ENCODE measurements around the gene SLC22A4. TPM values are rescaled to one million over a fixed set of nuclear protein-coding genes. Genes with fewer than 3 reads are reported as not detected.

SLC22A4 gene
- total RNA-seq, 4 donors from 2014 or later: 2.6 to 6.8 (median 5.7) TPM

DNA sequence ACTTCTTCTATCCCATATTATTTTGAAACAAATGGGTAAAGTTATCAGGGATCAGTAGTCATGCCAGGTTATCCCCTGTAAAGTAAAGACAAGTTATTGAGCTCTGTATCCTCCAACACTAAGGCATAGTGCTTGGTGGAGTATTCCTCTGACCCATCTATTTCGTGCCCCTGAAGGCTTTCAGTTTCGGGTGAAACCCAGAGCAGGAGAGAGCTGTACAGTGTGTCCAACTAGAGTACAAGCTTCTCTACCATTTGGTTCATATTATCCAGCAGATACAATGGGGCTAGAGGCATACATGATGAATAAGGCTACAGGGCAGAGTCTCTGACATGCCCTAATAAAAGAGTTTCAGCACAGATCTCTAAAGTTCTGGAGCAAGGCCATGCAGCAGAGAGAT, 3.2 kb upstream of the SLC22A4 start:
- TF ChIP-seq, protein P1, sequence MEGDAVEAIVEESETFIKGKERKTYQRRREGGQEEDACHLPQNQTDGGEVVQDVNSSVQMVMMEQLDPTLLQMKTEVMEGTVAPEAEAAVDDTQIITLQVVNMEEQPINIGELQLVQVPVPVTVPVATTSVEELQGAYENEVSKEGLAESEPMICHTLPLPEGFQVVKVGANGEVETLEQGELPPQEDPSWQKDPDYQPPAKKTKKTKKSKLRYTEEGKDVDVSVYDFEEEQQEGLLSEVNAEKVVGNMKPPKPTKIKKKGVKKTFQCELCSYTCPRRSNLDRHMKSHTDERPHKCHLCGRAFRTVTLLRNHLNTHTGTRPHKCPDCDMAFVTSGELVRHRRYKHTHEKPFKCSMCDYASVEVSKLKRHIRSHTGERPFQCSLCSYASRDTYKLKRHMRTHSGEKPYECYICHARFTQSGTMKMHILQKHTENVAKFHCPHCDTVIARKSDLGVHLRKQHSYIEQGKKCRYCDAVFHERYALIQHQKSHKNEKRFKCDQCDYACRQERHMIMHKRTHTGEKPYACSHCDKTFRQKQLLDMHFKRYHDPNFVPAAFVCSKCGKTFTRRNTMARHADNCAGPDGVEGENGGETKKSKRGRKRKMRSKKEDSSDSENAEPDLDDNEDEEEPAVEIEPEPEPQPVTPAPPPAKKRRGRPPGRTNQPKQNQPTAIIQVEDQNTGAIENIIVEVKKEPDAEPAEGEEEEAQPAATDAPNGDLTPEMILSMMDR (IDR thresholded peaks at IDR 0.05): no peak
- no peak for ATAC-seq (ENCODE audit: low FRiP score)
- DNase-seq (ENCODE audit: low spot score): no peak

DNA sequence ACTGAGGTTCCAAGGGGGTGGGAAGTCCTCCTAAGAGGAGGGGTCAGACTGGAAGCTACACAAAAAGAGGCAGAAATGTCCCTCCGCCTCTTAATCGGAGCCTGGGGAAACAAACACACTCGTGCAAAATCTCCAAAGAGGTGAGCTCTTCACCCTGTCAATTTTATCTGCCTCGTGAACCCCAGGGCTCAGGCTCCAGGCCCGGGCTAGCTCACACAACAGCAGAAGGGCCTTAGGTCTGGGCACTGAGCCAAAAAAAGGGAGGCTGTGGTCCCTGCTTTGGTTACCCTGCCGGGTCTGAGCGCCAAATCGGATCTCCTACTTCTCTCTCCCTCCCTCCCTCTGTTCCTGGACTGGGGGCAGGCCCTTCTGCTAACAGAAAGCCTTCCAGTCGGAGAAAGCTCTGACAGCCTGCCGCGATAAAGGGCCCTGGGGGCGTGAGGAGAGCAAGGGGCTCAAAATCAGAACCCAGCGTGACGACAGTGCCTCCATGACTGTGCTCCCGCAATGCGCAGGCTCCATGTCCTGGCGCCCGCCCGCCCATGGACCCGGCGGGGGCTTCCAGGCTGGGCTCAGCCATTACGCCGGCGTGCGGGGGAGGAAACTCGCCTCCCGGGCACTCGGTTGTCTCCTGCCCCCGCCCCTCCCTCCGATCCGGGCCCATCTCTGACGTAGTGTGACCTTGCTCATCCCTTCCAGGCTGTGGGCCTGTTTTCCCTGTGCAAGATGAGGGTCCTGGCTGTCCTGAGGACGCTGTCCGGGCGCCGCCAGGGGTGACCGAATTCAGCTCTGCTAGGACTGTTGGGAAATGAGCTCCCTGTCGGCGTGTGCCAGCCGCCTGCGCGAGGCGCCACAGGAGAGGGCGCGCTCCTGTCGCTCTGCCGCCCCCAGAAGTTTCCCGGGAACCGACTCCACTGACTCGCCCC, 865 bp upstream of the SLC22A4 start:
- peak; percentile 69 for ATAC-seq (ENCODE audit: low FRiP score)
- peak; percentile 77 for DNase-seq (ENCODE audit: low spot score)
- TF ChIP-seq, protein P1 (IDR thresholded peaks at IDR 0.05): no peak

DNA sequence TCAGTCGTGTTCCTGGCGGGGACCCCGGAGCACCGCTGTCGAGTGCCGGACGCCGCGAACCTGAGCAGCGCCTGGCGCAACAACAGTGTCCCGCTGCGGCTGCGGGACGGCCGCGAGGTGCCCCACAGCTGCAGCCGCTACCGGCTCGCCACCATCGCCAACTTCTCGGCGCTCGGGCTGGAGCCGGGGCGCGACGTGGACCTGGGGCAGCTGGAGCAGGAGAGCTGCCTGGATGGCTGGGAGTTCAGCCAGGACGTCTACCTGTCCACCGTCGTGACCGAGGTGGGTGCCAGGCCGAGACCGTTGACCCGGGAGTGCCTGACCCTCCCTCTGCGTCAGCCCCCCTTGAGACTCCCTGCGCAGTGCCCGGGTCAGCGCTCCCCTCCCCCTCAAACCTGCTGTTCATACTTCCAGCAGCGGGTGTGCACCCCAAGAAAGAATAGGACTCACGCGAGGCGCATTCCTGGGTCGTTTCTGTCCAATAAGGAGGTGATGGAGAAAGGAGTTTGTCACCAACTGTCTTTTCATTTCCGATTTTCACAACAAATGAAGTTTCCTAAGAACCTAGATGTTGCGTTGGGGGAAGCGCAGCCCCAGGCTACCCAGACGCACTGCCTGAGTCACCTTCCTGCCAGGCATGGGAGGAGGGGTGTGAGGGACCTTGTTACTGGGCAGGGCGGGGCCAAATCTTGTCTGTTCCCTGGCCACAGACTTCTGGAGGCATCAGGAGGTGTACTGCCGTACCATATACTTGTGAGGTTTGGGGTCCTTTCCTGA, 722 bp downstream of the SLC22A4 start:
- DNase-seq (ENCODE audit: low spot score) (peak; percentile 48), ATAC-seq (ENCODE audit: low FRiP score) (peak; percentile 51)
- TF ChIP-seq, protein P1 (IDR thresholded peaks at IDR 0.05): no peak

DNA sequence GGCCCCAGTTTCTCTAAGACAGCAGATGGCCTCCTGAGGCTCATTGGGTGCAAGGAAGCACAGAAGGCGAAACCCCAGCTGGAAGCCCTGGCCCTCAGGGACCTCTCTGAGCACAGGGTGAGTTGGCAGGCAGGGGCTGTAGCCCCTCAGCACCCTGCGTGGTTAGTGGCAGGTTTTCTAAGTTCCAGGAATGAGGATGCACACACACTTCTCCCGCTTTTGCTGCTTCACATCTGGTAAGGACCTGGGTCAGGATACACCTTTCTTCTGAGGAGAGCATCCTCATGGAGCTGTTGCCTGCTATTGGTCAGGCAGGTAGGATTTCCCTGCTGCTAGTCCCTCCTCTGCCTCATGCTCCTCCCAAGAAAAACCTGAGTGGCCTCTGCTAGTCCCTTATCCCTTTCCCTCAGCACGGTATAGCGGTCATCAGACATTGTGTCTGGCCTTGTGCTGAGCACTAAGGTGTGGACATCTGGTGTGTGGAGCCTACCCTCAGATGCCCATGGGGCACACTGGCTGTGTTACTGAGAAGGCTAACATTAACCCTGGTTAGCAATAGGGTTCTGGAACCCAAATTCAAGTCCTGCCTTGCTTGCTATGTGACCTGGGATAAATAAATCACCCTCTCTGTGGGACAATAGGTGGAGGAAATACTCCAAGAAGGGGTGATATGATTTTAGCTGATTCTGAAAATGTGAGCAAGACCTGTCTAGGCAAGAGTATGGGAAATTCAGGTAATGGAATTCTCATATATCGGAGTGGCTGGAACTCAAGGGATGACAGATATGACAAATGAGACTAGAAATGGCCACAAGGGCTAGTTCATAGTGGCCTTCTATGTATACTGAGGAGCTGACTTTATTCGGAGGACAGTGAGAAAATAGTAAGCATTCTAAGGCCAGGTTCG, 1.6 kb downstream of the SLC22A4 start:
- no peak for DNase-seq (ENCODE audit: low spot score)
- TF ChIP-seq, protein P1 (IDR thresholded peaks at IDR 0.05): no peak
- no peak for ATAC-seq (ENCODE audit: low FRiP score)

DNA sequence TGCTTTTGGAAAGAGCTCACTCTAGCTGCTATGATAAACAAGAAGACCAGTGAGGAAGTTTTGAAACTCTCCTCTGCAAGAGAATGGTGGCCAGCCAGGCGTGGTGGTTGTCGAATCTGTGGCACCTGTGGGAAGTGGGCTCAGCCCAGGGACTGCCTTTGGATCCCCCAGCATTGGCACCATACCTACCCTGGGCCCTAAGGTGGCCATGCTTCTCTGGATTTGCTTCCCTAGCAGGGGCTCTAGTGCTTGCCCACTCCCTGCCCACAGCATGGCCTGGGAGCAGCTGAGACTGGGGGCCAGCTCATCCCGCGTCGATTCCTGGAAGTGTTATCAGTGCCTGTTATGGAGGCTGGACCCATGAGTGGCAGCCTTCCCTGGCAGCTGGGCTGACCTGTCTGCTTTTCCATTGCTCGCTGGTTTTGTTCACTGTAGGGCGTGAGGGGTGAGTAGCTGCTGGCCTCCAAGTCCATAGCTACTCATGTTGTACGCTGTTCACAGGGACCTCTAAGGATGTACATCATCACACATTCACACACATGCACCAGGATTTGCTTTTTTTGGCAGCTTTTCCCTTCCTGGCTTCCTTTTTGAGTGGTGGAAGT, 2.3 kb downstream of the SLC22A4 start:
- TF ChIP-seq, protein P1 (IDR thresholded peaks at IDR 0.05): no peak
- no peak for DNase-seq (ENCODE audit: low spot score)
- no peak for ATAC-seq (ENCODE audit: low FRiP score)

Measured in omental fat pad (tissue), 4 donors.